Spleen (tissue), 13 donors: ENCODE data around the gene HMGB3. TPM values are rescaled to one million over a fixed set of nuclear protein-coding genes. Genes with fewer than 3 reads are reported as not detected.

Experiments used
- DNase-seq: peaks from one replicate; pipeline ENCODE4 v3.0.0-alpha.2; 2020
- H3K27ac ChIP-seq, 8 donors: fragments of 200-600 bp; sonication (generic) in 7 of 8; 1 replicate in 4 of 8; 2 replicates in 4 of 8; pipeline versions ENCODE4 v1.5.0 to v1.8.0; 2016 to 2021; ENCODE audit warnings: inconsistent platforms in 4 of 8, mild to moderate bottlenecking in 4 of 8, moderate library complexity in 1 of 8
- H3K27me3 ChIP-seq, 7 donors: fragments of 200-600 bp; sonication (generic) in 6 of 7; replicated peaks in 1 of 7; 1 replicate in 4 of 7; 2 replicates in 3 of 7; pipeline versions ENCODE4 v1.5.0 to v1.8.0; 2016 to 2021; ENCODE audit warnings: inconsistent platforms in 3 of 7, mild to moderate bottlenecking in 1 of 7
- H3K36me3 ChIP-seq, 6 donors: fragments of 200-600 bp; sonication (generic) in 5 of 6; 1 replicate in 4 of 6; 2 replicates in 2 of 6; pipeline versions ENCODE4 v1.5.0 to v1.8.0; 2016 to 2021; ENCODE audit warnings: inconsistent platforms in 2 of 6
- H3K4me1 ChIP-seq, 6 donors: fragments of 200-600 bp; sonication (generic) in 5 of 6; 1 replicate in 3 of 6; 2 replicates in 3 of 6; pipeline versions ENCODE4 v1.5.0 to v1.8.0; 2016 to 2021; ENCODE audit warnings: inconsistent platforms in 3 of 6
- H3K4me3 ChIP-seq, 8 donors: fragments of 200-600 bp; sonication (generic) in 7 of 8; 1 replicate in 4 of 8; 2 replicates in 4 of 8; pipeline versions ENCODE4 v1.5.0 to v1.8.0; 2016 to 2021; ENCODE audit warnings: inconsistent platforms in 4 of 8, mild to moderate bottlenecking in 4 of 8, moderate library complexity in 2 of 8
- H3K9me3 ChIP-seq, 8 donors: fragments of 200-600 bp; sonication (generic) in 7 of 8; 1 replicate in 4 of 8; 2 replicates in 4 of 8; pipeline versions ENCODE4 v1.5.0 to v1.8.0; 2016 to 2021; ENCODE audit warnings: inconsistent platforms in 4 of 8
- CTCF ChIP-seq, 11 experiments: fragments of 200-600 bp in 7 of 11; fragments of 450-650 bp in 4 of 11; sonication (generic) in 4 of 11; IDR thresholded peaks in 8 of 11; conservative IDR thresholded peaks in 3 of 11; 1 replicate in 7 of 11; 2 replicates in 4 of 11; pipeline versions ENCODE4 v1.4.0 to v1.8.0; 2016 to 2021; ENCODE audit warnings: antibody characterized with exemption in 11 of 11, inconsistent platforms in 4 of 11, mild to moderate bottlenecking in 1 of 11
- POLR2A ChIP-seq, 3 donors: fragments of 450-650 bp; IDR thresholded peaks; one replicate each; pipeline ENCODE4 v1.5.1; 2017; ENCODE audit warnings: antibody characterized with exemption in 3 of 3, mild to moderate bottlenecking in 1 of 3
- POLR2AphosphoS5 ChIP-seq, 3 donors: sonication (generic); formaldehyde crosslinking; IDR thresholded peaks; one replicate each; pipeline ENCODE4 v1.5.1; 2017; ENCODE audit warnings: antibody characterized with exemption in 3 of 3
- WGBS, 5 donors: extraction: QIAGEN DNeasy Blood & Tissue Kit in 3 of 5; methylation state at CpG; one replicate each; pipeline versions ENCODE4 v1.1.5 to v1.1.7; 2013 to 2018; 5-methylcytosine and 5-hydroxymethylcytosine counted together
- intact Hi-C: fragments of 100-400 bp; cut with DNase I; formaldehyde crosslinking; loops from one replicate; pipeline ENCODE4 v1.15.0; 2023; ENCODE audit warnings: low total_unique reads
- long read RNA-seq, 2 donors: transcript quantifications; one replicate each; lab custom pipeline, GENCODE V29; 2026
- polyA plus RNA-seq, 3 donors: library from polyadenylated mRNA; stranded (reverse); fragments of 200-250 nt; gene quantifications; one replicate each; pipeline ENCODE4 v1.2.1, GENCODE V29; 2013
- total RNA-seq, 7 donors: library from RNA; depleted of rRNA in 3 of 7; stranded (reverse); fragments of >200 nt in 3 of 7; fragmentation: NEBNext Ultra II Directional in 4 of 7; extraction: Animal tissue kit (Norgen Biotek cat#: 25700) in 4 of 7; gene quantifications; one replicate each; pipeline versions ENCODE4 v1.1.0 to v1.2.1, GENCODE V29; 2016 to 2021
- donor health status: healthy with polysubstance abuse.
- donor health status: DM: no; HTN: no; CAD: no; lungs with moderate emphysema.
- donor health status: DM: no; HTN: no; CAD: no.
- donor health status: Bipolar disorder and iron deficiency.
- donor health status: healthy.
- donor health status: DM: no; HTN: no; CAD: no.
- donor health status: DM: yes; HTN: yes; CAD: no.

The HMGB3 gene
- total RNA-seq (10 to 100 TPM in 4 of 7 donors, 1 to 10 TPM in 3; 5.0 to 27.3 (median 12.5) TPM), polyA plus RNA-seq (10 to 100 TPM in 1 of 3 donors, 1 to 10 TPM in 2; 5.4 to 12.3 (median 7.5) TPM)
- long read RNA-seq, donor 1, transcript HMGB3-201 (5 exons, 3,560 nt) = major isoform, 21 of 35 reads
- long read RNA-seq, donor 1, partial matches to known transcripts = 14 of 35 reads
- long read RNA-seq, donor 1, other reads (novel, unspliced or antisense) = 0 of 35 reads
- long read RNA-seq, donor 2, partial matches to known transcripts = 23 of 27 reads
- long read RNA-seq, donor 2, other reads (novel, unspliced or antisense) = 0 of 27 reads

GRCh38 chrX:150982788-150983520 lies at the start of gene HMGB3:
Gene HMGB3, plus strand, starts transcription at chrX:150983335. Its CDS starts 2,265 bp downstream, at chrX:150985600.
- no peaks in the 10 kb centered on the region for H3K9me3 ChIP-seq
- H3K4me1 ChIP-seq = peaks cover 0 to 21% (median 9%) of the 10 kb centered on the region in 6 donors
- no peak for TF ChIP-seq CTCF (IDR thresholded peaks at IDR 0.05 in 8 of 11, conservative IDR thresholded peaks at IDR 0.05 in 3 of 11)
- TF ChIP-seq POLR2A (IDR thresholded peaks at IDR 0.05) = no peak
- TF ChIP-seq POLR2AphosphoS5 (IDR thresholded peaks at IDR 0.05) = peak; percentile 50 to 83 (median 80)
- DNase-seq = peak; percentile 93
- H3K36me3 ChIP-seq = peaks cover 0 to 6% (median 0%) of the 10 kb centered on the region in 6 donors
- WGBS, 5 donors = 0 to 61% (median 1%) methylated on average over 8 to 71 of the region's 90 CpGs
- intact Hi-C loops = no loop called here
- H3K27ac ChIP-seq = peak within 1 kb of the TSS in 5 of 8 donors; percentile 44 to 75 (median 58)
- peak within 1 kb of the TSS; percentile 33 to 73 (median 50) for H3K4me3 ChIP-seq
- H3K27me3 ChIP-seq = peaks cover 0 to 10% (median 0%) of the 10 kb centered on the region in 7 donors

GRCh38 chrX:150933945-150934350 lies 49.2 kb upstream of the HMGB3 start:
- H3K27ac ChIP-seq = no peak overlapping the region
- H3K27me3 ChIP-seq = no peaks in the 10 kb centered on the region
- no peak overlapping the region for H3K4me3 ChIP-seq
- peaks cover 0 to 11% (median 0%) of the 10 kb centered on the region in 8 donors for H3K9me3 ChIP-seq
- H3K36me3 ChIP-seq = no peaks in the 10 kb centered on the region
- intact Hi-C loops = no loop called here
- DNase-seq = no peak
- 72 to 84% (median 82%) methylated on average over 3 to 5 of the region's 5 CpGs for WGBS, 5 donors
- no peaks in the 10 kb centered on the region for H3K4me1 ChIP-seq
- no peak for TF ChIP-seq CTCF (IDR thresholded peaks at IDR 0.05 in 8 of 11, conservative IDR thresholded peaks at IDR 0.05 in 3 of 11)
- no peak for TF ChIP-seq POLR2AphosphoS5 (IDR thresholded peaks at IDR 0.05)
- no peak for TF ChIP-seq POLR2A (IDR thresholded peaks at IDR 0.05)

GRCh38 chrX:150934453-150934852 lies 48.7 kb upstream of the HMGB3 start:
- Histone ChIP-seq H3K27ac (no peak overlapping the region), H3K36me3 (no peaks in the 10 kb centered on the region), H3K9me3 (peaks cover 0 to 11% (median 0%) of the 10 kb centered on the region in 8 donors), H3K4me3 (no peak overlapping the region), H3K27me3 (no peaks in the 10 kb centered on the region), H3K4me1 (no peaks in the 10 kb centered on the region)
- TF ChIP-seq POLR2AphosphoS5 (IDR thresholded peaks at IDR 0.05) = no peak
- no peak for TF ChIP-seq CTCF (IDR thresholded peaks at IDR 0.05 in 8 of 11, conservative IDR thresholded peaks at IDR 0.05 in 3 of 11)
- TF ChIP-seq POLR2A (IDR thresholded peaks at IDR 0.05) = no peak
- 25 to 38% (median 35%) methylated on average over 2 to 5 of the region's 5 CpGs for WGBS, 5 donors
- intact Hi-C loops = no loop called here
- DNase-seq = no peak

GRCh38 chrX:150935467-150935866 lies 47.7 kb upstream of the HMGB3 start:
- DNase-seq = no peak
- intact Hi-C loops = no loop called here
- no peak overlapping the region for H3K4me3 ChIP-seq
- H3K27ac ChIP-seq = no peak overlapping the region
- H3K36me3 ChIP-seq = no peaks in the 10 kb centered on the region
- 57 to 83% (median 73%) methylated on average over 7 of the region's 7 CpGs for WGBS, 5 donors
- H3K4me1 ChIP-seq = no peaks in the 10 kb centered on the region
- H3K9me3 ChIP-seq = peaks cover 0 to 11% (median 0%) of the 10 kb centered on the region in 8 donors
- TF ChIP-seq POLR2A (IDR thresholded peaks at IDR 0.05) (no peak), CTCF (IDR thresholded peaks at IDR 0.05 in 8 of 11, conservative IDR thresholded peaks at IDR 0.05 in 3 of 11) (no peak), POLR2AphosphoS5 (IDR thresholded peaks at IDR 0.05) (no peak)
- H3K27me3 ChIP-seq = no peaks in the 10 kb centered on the region
